Glomerular endothelial cell (primary cell): Measurements from ENCODE around the gene ST13. TPM values are rescaled to one million over a fixed set of nuclear protein-coding genes. Genes with fewer than 3 reads are reported as not detected.
A peak's percentile ranks its signal among the peaks of the same experiment; 100 is the strongest.
"Not testable (repeated sequence)": the region's sequence is repeated elsewhere in the genome, so short reads cannot be mapped to it uniquely, and the experiment has no call there.

Experiments
- DNase-seq: peaks from one replicate; pipeline ENCODE4 v3.0.0-alpha.2; 2011; ENCODE audit warnings: low read depth, low spot score; ENCODE audit errors: extremely low read depth
- total RNA-seq: library from RNA; depleted of rRNA; stranded (reverse); fragments of >200 nt; gene quantifications from 2 replicates; pipeline ENCODE4 v1.2.3, GENCODE V29; 2015

Gene ST13
- 119 and 155 TPM in 2 replicates for total RNA-seq

GRCh38 chr22:40856513-40857308 is at the start of gene ST13, which contains the start of gene XPNPEP3:
Gene ST13, minus strand, starts transcription at chr22:40856639. Its CDS starts 99 bp downstream, at chr22:40856540.
Gene XPNPEP3, plus strand, starts transcription at chr22:40857148. Its CDS starts 34 bp downstream, at chr22:40857182.
- peak; percentile 72 for DNase-seq

GRCh38 chr22:40904101-40904500 is 47.7 kb upstream of the ST13 start:
- no peak for DNase-seq

GRCh38 chr22:40898850-40899357 is 42.5 kb upstream of the ST13 start:
- DNase-seq: peak; percentile 31

- no peak for DNase-seq
Observed at GRCh38 chr22:40894417-40894816, 38.0 kb upstream of the ST13 start.

GRCh38 chr22:40890881-40891280 is 34.4 kb upstream of the ST13 start:
- DNase-seq: no peak

GRCh38 chr22:40889116-40889515 is 32.7 kb upstream of the ST13 start:
- no peak for DNase-seq

- no peak for DNase-seq
Observed at GRCh38 chr22:40878922-40879321, 22.5 kb upstream of the ST13 start.

GRCh38 chr22:40877488-40877887 is 21.0 kb upstream of the ST13 start:
- DNase-seq: no peak

- no peak for DNase-seq
Observed at GRCh38 chr22:40876907-40877306, 20.5 kb upstream of the ST13 start.

- DNase-seq: no peak
Observed at GRCh38 chr22:40875111-40875510, 18.7 kb upstream of the ST13 start.

- no peak for DNase-seq
Observed at GRCh38 chr22:40874016-40874415, 17.6 kb upstream of the ST13 start.

GRCh38 chr22:40868379-40868778 is 11.9 kb upstream of the ST13 start:
- DNase-seq: not testable (repeated sequence)

- DNase-seq: no peak
Observed at GRCh38 chr22:40867109-40867508, 10.7 kb upstream of the ST13 start.

GRCh38 chr22:40862537-40862936 is 6.1 kb upstream of the ST13 start:
- DNase-seq: no peak

- no peak for DNase-seq
Observed at GRCh38 chr22:40862013-40862412, 5.6 kb upstream of the ST13 start, which contains the start of gene DNAJB7. Gene DNAJB7, minus strand, starts transcription at chr22:40862113. Its CDS starts 119 bp downstream, at chr22:40861994.

- no peak for DNase-seq
Observed at GRCh38 chr22:40857309-40857855, 943 bp upstream of the ST13 start.

GRCh38 chr22:40855979-40856512 is 393 bp downstream of the ST13 start:
- no peak for DNase-seq

GRCh38 chr22:40855071-40855978 is 1.1 kb downstream of the ST13 start:
- DNase-seq: no peak

GRCh38 chr22:40853961-40854360 is 2.5 kb downstream of the ST13 start:
- no peak for DNase-seq

- DNase-seq: no peak
Observed at GRCh38 chr22:40853333-40853732, 3.1 kb downstream of the ST13 start.

GRCh38 chr22:40845816-40846215 is 10.6 kb downstream of the ST13 start:
- not testable (repeated sequence) for DNase-seq
